ENCODE measurements around the gene CYP11A1.
"Not testable (repeated sequence)": the region's sequence is repeated elsewhere in the genome, so short reads cannot be mapped to it uniquely, and the experiment has no call there.

Gene CYP11A1

DNA sequence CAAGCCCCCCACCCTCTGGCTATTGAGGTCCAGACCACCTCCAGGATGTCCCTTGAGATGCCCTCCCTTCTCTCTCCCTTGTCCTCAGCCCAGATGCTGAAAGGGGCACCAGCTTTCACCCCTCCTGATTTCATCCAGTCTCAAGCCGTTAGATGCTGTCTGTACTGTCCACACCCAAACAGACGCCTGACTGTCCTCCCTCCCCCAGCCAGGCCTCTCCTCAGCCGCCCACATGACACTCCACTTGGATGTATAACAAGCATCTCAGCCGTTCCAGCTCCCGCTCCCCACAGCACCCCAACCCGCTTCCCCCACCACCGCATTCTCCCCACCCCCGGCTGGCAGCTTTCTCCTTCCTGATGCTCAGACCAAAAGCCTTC is 25.0 kb upstream of the CYP11A1 start:
- TF ChIP-seq, protein P1, sequence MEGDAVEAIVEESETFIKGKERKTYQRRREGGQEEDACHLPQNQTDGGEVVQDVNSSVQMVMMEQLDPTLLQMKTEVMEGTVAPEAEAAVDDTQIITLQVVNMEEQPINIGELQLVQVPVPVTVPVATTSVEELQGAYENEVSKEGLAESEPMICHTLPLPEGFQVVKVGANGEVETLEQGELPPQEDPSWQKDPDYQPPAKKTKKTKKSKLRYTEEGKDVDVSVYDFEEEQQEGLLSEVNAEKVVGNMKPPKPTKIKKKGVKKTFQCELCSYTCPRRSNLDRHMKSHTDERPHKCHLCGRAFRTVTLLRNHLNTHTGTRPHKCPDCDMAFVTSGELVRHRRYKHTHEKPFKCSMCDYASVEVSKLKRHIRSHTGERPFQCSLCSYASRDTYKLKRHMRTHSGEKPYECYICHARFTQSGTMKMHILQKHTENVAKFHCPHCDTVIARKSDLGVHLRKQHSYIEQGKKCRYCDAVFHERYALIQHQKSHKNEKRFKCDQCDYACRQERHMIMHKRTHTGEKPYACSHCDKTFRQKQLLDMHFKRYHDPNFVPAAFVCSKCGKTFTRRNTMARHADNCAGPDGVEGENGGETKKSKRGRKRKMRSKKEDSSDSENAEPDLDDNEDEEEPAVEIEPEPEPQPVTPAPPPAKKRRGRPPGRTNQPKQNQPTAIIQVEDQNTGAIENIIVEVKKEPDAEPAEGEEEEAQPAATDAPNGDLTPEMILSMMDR (IDR thresholded peaks at IDR 0.05; ENCODE audit: low read depth, low read length, missing control alignments): no peak
- H3K4me3 ChIP-seq (ENCODE audit: low read depth, low read length): no peak overlapping the region
- no peak for DNase-seq (ENCODE audit: low read depth)

- no peak for DNase-seq (ENCODE audit: low read depth)
- TF ChIP-seq, protein P1 (IDR thresholded peaks at IDR 0.05; ENCODE audit: low read depth, low read length, missing control alignments): no peak
- no peak overlapping the region for H3K4me3 ChIP-seq (ENCODE audit: low read depth, low read length)
Measured at GRCh38 chr15:74391582-74392450, 24.4 kb upstream of the CYP11A1 start.

GRCh38 chr15:74390647-74391288 is 23.3 kb upstream of the CYP11A1 start:
- no peak for DNase-seq (ENCODE audit: low read depth)
- TF ChIP-seq, protein P1 (IDR thresholded peaks at IDR 0.05; ENCODE audit: low read depth, low read length, missing control alignments): no peak
- H3K4me3 ChIP-seq (ENCODE audit: low read depth, low read length): no peak overlapping the region

DNA sequence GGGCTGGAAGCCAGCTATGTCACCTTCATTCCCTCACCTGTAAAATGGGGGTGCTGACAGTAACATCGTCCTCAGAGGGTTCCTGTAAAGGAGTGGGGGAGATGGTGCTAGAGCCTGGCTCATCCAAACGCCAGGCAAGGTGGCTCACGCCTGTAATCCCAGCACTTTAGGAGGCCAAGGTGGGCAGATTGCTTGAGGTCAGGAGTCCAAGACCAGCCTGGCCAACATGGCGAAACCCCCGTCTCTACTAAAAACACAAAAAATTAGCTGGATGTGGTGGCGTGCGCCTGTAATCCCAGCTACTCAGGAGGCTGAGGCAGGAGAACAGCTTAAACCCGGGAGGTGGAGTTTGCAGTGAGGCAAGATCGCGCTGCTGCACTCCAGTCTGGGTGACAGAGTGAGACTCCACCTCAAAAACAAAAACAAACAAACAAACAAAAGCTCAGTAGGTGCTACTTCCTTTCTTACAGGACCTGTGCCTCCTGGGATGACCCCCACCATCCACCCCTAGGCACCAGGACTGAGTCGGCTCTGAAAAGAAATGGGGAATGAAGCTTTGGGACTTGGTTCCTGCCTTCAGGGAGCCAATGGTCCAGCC is 22.7 kb upstream of the CYP11A1 start:
- H3K4me3 ChIP-seq (ENCODE audit: low read depth, low read length); DNase-seq (ENCODE audit: low read depth): not testable (repeated sequence)

- TF ChIP-seq, protein P1 (IDR thresholded peaks at IDR 0.05; ENCODE audit: low read depth, low read length, missing control alignments): no peak
- H3K4me3 ChIP-seq (ENCODE audit: low read depth, low read length): no peak overlapping the region
- DNase-seq (ENCODE audit: low read depth): no peak
Measured at GRCh38 chr15:74389241-74390048, 22.0 kb upstream of the CYP11A1 start.

DNA sequence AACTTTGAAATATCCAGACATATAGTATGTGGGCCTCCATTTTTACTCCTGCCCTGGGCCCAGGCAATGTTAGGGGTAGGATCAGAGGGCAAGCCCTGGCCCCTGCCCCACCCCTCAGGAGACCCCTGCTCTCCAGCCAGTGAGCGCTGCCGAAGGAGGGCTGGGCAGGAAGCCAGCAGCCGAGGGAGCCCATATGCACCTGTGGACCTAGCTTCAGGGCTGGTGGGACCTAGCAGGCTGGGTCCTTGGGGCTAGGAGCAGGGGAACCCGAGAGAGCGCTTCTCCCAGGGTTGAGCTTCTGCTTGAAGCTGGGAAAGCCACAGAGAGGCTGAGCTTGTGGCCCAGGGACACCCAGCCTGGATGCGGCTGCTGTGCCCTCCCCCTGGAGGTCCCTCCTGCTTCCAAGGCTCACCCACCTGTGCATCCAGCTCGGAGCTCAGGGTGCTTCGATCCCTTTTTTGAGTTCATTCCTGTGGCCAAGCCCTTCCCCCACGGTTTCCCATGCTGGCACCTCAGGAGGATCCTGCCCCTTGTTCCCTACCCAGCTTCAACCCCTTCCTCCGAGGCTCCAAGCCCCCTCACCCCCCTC is 21.0 kb upstream of the CYP11A1 start:
- no peak overlapping the region for H3K4me3 ChIP-seq (ENCODE audit: low read depth, low read length)
- no peak for DNase-seq (ENCODE audit: low read depth)
- TF ChIP-seq, protein P1 (IDR thresholded peaks at IDR 0.05; ENCODE audit: low read depth, low read length, missing control alignments): no peak
